Stimulated activated effector memory CD8-positive, alpha-beta T cell treated with anti-CD3 and anti-CD28 coated beads, Interleukin-12 subunit alpha, Interleukin-12 subunit beta, amount 100 ng/mL, for 72 hours (primary cell): Measurements from ENCODE around the gene SERPINB1.
"Not testable (repeated sequence)": the region's sequence is repeated elsewhere in the genome, so short reads cannot be mapped to it uniquely, and the experiment has no call there.

Experiments
- ATAC-seq: fragments of 150-1000 bp; cut with Tn5 transposase; 2 replicates; pipeline ENCODE4 v1.10.0; 2021
- DNase-seq, 2 donors: peaks; one replicate each; pipeline ENCODE4 v3.0.0; 2021 to 2022; ENCODE audit warnings: low spot score in 2 of 2
- H3K27ac Mint-ChIP-seq: one replicate; pipeline ENCODE4 v1.8.0; 2022; ENCODE audit warnings: mild to moderate bottlenecking, mixed read lengths
- H3K36me3 Mint-ChIP-seq: one replicate; pipeline ENCODE4 v1.8.0; 2022; ENCODE audit warnings: mild to moderate bottlenecking, mixed read lengths
- H3K4me1 Mint-ChIP-seq: one replicate; pipeline ENCODE4 v1.8.0; 2022; ENCODE audit warnings: mixed read lengths
- H3K4me3 Mint-ChIP-seq: one replicate; pipeline ENCODE4 v1.8.0; 2022; ENCODE audit warnings: mild to moderate bottlenecking, mixed read lengths
- H3K9me3 Mint-ChIP-seq: one replicate; pipeline ENCODE4 v1.8.0; 2022; ENCODE audit warnings: mixed read lengths

SERPINB1 gene

GRCh38 chr6:2841264-2842138 lies at the start of gene SERPINB1:
Gene SERPINB1, minus strand, starts transcription at chr6:2841863. Its CDS starts 1,277 bp downstream, at chr6:2840586.
- Mint-ChIP-seq H3K9me3 (no peaks in the 10 kb centered on the region), H3K27ac (peak within 1 kb of the TSS; percentile 92), H3K36me3 (peaks cover 49% of the 10 kb centered on the region), H3K4me1 (peaks cover 59% of the 10 kb centered on the region), H3K4me3 (peak within 1 kb of the TSS; percentile 87)
- DNase-seq (peak; percentile 77 to 93), ATAC-seq (peak; percentile 91)

DNA sequence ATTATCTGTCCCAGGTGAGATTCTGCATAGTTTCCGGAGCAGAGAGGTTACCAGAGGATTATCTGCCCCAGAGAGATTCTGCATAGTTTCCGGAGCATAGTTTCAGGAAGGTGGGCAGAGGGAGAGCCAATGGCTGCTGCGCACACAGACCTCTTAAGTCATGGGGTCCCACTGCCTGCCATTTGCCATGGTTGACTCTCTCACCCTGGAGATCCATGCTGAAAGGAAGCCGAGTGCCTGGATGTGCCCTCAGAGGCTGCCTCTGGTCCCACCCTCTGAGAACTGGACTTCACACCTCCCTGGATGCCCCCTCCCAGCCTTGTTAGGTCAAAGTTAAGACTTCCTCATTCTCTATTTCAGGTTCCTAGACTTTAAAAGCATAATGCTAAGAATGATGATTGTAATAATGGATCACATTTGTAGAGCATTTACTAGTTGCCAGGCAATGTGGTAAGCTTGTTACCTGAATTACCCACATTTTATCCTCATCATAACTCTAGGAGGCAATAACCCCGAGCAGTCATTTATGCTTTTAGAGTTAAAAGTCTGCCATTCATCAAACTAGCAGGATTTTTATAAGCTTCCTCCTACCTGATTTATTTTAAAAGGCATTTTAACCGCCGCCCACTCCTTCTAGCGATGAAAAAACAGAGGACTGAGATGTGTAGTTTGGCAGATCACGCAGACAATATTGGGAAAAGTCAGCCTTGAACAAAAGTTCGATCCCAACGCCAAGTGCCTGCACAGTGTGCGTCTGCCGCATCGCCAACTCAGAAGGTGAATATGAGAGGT lies 49.5 kb upstream of the SERPINB1 start:
- H3K4me1 Mint-ChIP-seq: peaks cover 52% of the 10 kb centered on the region
- no peaks in the 10 kb centered on the region for H3K9me3 Mint-ChIP-seq
- peak overlapping the region; percentile 66 for H3K4me3 Mint-ChIP-seq
- no peak for DNase-seq
- peaks cover 100% of the 10 kb centered on the region for H3K36me3 Mint-ChIP-seq
- ATAC-seq: no peak
- H3K27ac Mint-ChIP-seq: peak overlapping the region; percentile 83

- peaks cover 52% of the 10 kb centered on the region for H3K36me3 Mint-ChIP-seq
- DNase-seq: no peak
Observed at GRCh38 chr6:2885967-2886735, 44.5 kb upstream of the SERPINB1 start.

GRCh38 chr6:2884804-2885203 lies 43.1 kb upstream of the SERPINB1 start:
- Mint-ChIP-seq H3K36me3 (peaks cover 38% of the 10 kb centered on the region), H3K27ac (no peak overlapping the region), H3K9me3 (no peaks in the 10 kb centered on the region), H3K4me3 (no peak overlapping the region), H3K4me1 (peaks cover 56% of the 10 kb centered on the region)
- ATAC-seq (no peak), DNase-seq (no peak)

More at GRCh38 chr6:2885967-2886735, 44.5 kb upstream of the SERPINB1 start:
- peak; percentile 65 for ATAC-seq
- Mint-ChIP-seq H3K4me1 (peaks cover 51% of the 10 kb centered on the region), H3K27ac (no peak overlapping the region), H3K9me3 (no peaks in the 10 kb centered on the region), H3K4me3 (no peak overlapping the region)

GRCh38 chr6:2883673-2884072 lies 42.0 kb upstream of the SERPINB1 start:
- Mint-ChIP-seq H3K27ac (no peak overlapping the region), H3K4me3 (no peak overlapping the region), H3K4me1 (peaks cover 61% of the 10 kb centered on the region), H3K36me3 (peaks cover 27% of the 10 kb centered on the region), H3K9me3 (no peaks in the 10 kb centered on the region)
- DNase-seq (no peak), ATAC-seq (no peak)

- Mint-ChIP-seq H3K9me3 (no peaks in the 10 kb centered on the region), H3K27ac (peak overlapping the region; percentile 16), H3K4me1 (peaks cover 77% of the 10 kb centered on the region), H3K36me3 (peaks cover 6% of the 10 kb centered on the region), H3K4me3 (peak overlapping the region; percentile 56)
- DNase-seq (no peak), ATAC-seq (peak; percentile 33)
Observed at GRCh38 chr6:2881423-2881822, 39.8 kb upstream of the SERPINB1 start.

GRCh38 chr6:2880156-2880555 lies 38.5 kb upstream of the SERPINB1 start:
- not testable (repeated sequence) for ATAC-seq, H3K36me3 Mint-ChIP-seq, H3K9me3 Mint-ChIP-seq, DNase-seq
- H3K4me3 Mint-ChIP-seq: peak overlapping the region; percentile 56
- peak overlapping the region; percentile 16 for H3K27ac Mint-ChIP-seq
- peaks cover 72% of the 10 kb centered on the region for H3K4me1 Mint-ChIP-seq

- Mint-ChIP-seq H3K9me3 (no peaks in the 10 kb centered on the region), H3K4me3 (peak overlapping the region; percentile 82), H3K4me1 (peaks cover 82% of the 10 kb centered on the region), H3K27ac (peak overlapping the region; percentile 96), H3K36me3 (peaks cover 7% of the 10 kb centered on the region)
- no peak for DNase-seq
- ATAC-seq: no peak
Observed at GRCh38 chr6:2877960-2878359, 36.3 kb upstream of the SERPINB1 start.

DNA sequence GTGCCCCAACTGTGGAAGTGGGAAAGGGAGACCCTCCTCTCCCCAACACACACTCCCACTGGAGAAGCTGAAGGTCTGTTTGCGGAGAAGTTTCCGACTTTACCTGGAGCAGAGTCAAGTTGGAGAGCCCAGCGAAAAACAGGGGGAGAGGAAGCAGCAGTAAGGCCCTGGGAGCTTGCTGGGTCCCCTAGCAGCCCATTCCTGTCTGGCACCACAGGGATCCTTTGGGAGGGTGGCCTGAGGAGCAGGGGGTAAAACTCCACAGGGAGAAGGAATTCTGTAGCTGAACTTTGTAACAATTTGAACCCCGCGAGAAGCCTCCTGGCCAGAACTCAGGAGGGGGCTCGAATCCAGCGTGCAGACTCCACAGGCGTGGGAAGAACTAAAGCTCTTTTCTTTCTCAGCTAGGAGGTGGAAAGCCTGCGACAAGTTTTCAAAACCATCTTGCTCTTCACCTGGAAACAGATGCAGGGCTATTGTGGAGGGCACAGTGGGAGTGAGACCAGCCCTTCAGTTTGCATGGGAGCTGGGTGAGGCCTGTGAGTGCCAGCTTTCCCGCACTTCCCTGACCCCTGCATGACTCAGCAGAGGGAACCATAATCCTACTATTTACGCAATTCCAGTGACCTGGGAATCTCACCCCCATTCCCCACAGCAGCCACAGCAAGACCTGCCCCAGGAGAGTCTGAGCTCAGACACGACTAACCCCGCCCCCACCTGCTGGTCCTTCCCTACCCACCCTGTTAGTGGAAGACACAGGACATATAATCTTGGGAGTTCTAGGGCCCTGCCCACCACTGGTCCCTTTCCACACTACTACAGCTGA lies 35.6 kb upstream of the SERPINB1 start:
- H3K9me3 Mint-ChIP-seq: no peaks in the 10 kb centered on the region
- peaks cover 7% of the 10 kb centered on the region for H3K36me3 Mint-ChIP-seq
- DNase-seq (no peak), ATAC-seq (no peak)
- peak overlapping the region; percentile 82 for H3K4me3 Mint-ChIP-seq
- peak overlapping the region; percentile 96 for H3K27ac Mint-ChIP-seq
- H3K4me1 Mint-ChIP-seq: peaks cover 88% of the 10 kb centered on the region

- ATAC-seq (peak; percentile 59), DNase-seq (no peak)
- Mint-ChIP-seq H3K36me3 (peaks cover 7% of the 10 kb centered on the region), H3K27ac (peak overlapping the region; percentile 96), H3K4me1 (peaks cover 86% of the 10 kb centered on the region), H3K4me3 (peak overlapping the region; percentile 82), H3K9me3 (no peaks in the 10 kb centered on the region)
Observed at GRCh38 chr6:2876210-2877056, 34.8 kb upstream of the SERPINB1 start.

DNA sequence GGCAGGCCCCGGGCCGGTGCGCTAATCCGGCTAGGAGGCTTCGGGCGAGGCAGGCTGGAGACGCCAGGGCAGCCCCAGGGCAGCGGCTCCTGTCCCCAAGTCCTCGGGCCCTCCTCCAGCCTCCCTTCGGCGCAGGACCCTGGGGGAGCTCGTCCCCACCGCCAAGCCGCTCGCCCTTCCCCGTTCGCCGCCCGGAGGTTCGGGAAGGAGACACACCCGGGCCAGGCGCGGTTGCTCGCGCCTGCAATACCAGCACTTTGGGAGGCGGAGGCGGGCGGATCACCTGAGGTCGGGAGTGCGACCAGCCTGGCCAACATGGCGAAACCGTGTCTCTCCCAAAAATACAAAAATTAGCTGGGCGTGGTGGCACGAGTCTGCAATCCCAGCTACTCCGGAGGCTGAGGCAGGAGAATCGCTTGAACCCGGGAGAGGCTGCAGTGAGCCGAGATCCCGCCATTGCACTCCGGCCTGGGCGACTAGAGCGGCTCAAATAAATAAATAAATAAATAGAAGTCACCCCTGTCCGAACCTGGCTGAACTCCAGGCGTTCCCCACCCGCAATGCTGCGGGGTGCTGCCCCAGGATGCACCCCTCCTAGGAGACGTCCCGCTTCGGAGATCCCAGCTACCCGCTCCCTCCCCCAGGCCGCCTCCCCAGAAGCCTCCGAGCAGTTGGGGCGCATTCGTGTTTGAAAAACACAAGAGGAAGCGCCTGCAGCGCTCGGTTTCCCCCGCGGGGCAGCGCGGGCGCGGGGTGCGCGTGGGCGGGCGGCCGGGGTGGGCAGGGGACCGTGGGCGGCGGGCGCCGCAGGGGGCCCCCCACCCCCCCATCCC lies 33.9 kb upstream of the SERPINB1 start:
- H3K9me3 Mint-ChIP-seq: no peaks in the 10 kb centered on the region

DNA sequence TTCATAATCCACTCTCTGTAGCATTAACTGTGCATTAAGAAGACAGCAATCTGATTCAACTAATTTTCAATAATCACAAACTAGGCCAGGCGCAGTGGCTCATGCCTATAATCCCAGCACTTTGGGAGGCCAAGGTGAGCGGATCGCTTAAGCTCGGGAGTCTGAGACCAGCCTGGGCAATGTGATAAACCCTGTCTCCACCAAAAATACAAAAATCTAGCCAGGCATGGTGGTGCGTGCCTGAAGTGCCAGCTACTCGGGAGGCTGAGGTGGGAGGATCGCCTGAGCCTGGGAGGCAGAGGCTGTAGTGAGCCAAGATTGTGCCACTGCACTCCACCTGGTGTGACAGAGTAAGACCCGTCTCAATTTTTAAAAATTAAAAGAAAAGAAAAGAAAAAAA lies 32.0 kb upstream of the SERPINB1 start:
- H3K27ac Mint-ChIP-seq: peak overlapping the region; percentile 4

More for the DNA sequence above, 33.9 kb upstream of the SERPINB1 start:
- peaks cover 7% of the 10 kb centered on the region for H3K36me3 Mint-ChIP-seq
- peak overlapping the region; percentile 82 for H3K4me3 Mint-ChIP-seq
- DNase-seq (peak in 1 of 2 donors; percentile 67), ATAC-seq (peak; percentile 61)
- peak overlapping the region; percentile 96 for H3K27ac Mint-ChIP-seq
- H3K4me1 Mint-ChIP-seq: peaks cover 77% of the 10 kb centered on the region

More for the DNA sequence above, 32.0 kb upstream of the SERPINB1 start:
- peaks cover 7% of the 10 kb centered on the region for H3K36me3 Mint-ChIP-seq
- H3K9me3 Mint-ChIP-seq: no peaks in the 10 kb centered on the region
- no peak overlapping the region for H3K4me3 Mint-ChIP-seq
- ATAC-seq (no peak), DNase-seq (no peak)
- peaks cover 58% of the 10 kb centered on the region for H3K4me1 Mint-ChIP-seq
